IPS-NIHi11 (cell line): ENCODE measurements around the gene BRWD1.

Source experiments
- DNase-seq: peaks from one replicate; pipeline ENCODE4 v3.0.0; 2012; ENCODE audit warnings: mixed read lengths, low spot score

BRWD1 gene

GRCh38 chr21:39327727-39328126, 14.3 kb upstream of the BRWD1 start:
- no peak for DNase-seq

GRCh38 chr21:39326607-39327307, 13.3 kb upstream of the BRWD1 start:
- DNase-seq, result peak; percentile 18

DNA sequence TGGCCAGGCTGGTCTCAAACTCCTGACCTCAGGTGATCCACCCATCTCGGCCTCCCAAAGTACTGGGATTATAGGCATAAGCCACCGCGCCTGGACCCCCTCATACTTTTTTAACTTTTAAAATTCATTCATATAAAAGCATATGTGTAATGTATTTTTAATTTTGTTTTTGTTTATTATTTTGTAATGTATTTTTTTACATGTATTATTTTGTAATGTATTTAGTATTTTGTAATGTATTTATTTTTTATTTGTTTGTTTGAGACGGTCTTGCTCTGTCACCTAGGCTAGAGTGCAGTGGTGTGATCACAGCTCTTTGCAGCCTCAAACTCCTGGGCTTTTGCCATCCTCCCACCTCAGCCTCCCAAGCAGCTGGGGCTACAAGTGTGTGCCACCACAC, 12.0 kb upstream of the BRWD1 start:
- DNase-seq, result no peak

GRCh38 chr21:39321424-39321823, 8.0 kb upstream of the BRWD1 start:
- DNase-seq, result no peak

DNA sequence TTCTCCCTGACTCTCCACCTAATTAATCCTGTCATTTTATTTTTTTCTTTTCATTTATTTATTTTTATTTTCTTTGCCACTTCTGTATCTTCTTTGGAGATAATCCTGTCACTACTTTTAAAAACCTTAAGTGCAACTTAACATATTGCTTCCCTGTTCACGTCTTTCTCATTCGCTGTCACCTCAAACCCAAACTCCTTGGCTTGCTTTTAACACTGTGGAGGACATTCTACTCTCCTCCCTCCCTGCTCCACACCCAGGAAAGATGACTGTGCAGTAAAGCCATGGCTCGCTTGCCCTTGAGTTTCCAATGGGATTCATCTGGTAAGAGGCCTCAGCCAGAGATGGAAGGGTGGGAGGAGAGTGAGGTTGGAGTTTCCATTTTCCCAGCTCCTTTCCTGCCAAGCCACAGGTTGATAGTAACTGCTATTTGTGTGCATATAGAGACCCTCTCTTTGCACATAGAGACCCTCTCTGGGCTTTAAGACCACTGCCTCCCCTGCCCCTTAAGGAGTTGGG, 6.4 kb upstream of the BRWD1 start:
- no peak for DNase-seq

- no peak for DNase-seq
Measured at GRCh38 chr21:39319251-39319756, 5.9 kb upstream of the BRWD1 start.

GRCh38 chr21:39318091-39318959, 4.9 kb upstream of the BRWD1 start:
- no peak for DNase-seq

- no peak for DNase-seq
Measured at GRCh38 chr21:39317134-39318090, 4.0 kb upstream of the BRWD1 start.

DNA sequence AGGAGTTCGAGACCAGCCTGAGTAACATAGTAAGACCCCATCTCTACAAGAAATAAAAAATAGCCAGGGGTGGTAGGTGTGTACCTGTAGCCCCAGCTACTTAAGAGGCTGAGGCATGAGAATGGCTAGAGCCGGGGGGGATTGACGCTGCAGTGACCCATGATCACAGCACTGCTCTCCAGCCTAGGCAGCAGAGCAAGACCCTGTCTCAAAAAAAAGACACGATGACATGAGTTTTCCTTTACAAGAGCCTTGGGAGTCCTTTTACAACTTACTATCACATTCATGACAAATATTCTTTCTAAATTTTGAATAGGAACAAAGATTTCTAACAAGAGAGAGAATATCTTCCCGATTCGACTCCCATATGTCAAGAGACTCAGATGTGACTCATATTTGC, 3.3 kb upstream of the BRWD1 start:
- DNase-seq, result no peak

GRCh38 chr21:39315603-39316445, 2.4 kb upstream of the BRWD1 start:
- DNase-seq, result no peak

- peak; percentile 71 for DNase-seq
Measured at GRCh38 chr21:39314143-39315027, 953 bp upstream of the BRWD1 start.

GRCh38 chr21:39313042-39313570, 326 bp downstream of the BRWD1 start:
- peak; percentile 26 for DNase-seq

DNA sequence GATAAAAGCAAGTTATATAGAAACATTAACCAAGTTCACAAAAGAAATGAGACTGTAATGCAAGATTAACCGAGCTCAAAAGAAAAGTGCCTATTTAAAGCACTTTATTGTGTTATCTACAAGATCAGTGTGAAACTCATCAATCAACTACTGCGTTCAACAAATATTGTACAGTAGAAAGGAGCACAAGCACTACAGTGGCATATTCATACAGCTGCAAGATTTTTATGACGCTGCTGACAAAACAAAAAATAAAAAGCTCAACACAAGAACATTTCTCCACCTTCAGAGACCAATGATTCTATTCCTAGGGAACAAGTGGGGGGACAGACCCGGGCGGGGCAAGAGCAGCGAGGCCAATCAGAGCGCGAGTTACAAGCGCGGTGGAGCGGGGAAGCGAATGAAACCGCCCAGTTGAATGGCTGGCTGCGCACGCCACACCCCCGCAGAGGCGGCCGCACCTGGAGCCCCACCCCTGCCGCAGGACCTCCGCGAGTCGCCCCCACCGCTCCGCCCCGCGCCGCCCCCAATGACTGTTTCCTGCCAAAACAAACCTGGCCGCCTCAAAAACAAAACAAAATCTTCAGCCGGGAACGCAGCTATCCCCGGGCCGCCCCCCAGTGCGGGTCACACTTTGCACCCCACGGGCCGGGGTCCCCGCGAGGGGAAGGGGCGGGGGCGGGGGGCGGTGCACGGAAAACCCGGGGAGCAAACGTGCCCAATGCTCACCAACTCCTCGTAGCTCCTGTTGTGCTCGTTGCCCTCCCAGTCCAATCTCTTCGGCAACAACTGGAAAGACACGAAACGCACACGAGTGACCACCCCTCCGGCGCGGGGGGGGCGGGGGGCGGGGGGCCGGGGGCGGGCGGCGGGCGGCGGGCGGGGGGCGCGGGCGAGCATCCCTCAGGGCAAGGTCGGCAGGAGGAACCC, 1.1 kb downstream of the BRWD1 start:
- peak; percentile 100 for DNase-seq

DNA sequence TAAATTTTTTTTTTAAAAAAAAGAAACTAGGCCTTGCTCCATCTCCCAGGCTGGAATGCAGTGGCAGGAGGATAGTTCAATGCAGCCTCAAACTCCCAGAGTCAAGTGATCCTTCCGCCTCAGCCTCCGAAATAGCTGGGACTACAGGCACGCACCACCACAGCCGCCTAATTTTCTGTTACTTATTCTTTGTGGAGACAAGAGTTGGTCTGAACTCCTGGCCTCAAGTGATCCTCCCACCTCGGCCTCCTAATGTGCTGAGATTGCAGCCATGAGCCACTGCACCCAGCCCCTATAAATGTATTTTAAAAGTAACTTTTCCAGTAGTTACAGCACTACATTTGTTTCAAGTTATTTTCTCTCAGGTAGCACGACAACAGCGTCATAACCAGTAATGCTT, 2.3 kb downstream of the BRWD1 start:
- DNase-seq, result no peak

GRCh38 chr21:39307466-39307865, 6.0 kb downstream of the BRWD1 start:
- no peak for DNase-seq

GRCh38 chr21:39300587-39300986, 12.8 kb downstream of the BRWD1 start:
- no peak for DNase-seq

- no peak for DNase-seq
Measured at GRCh38 chr21:39296891-39297290, 16.5 kb downstream of the BRWD1 start.

- DNase-seq, result no peak
Measured at GRCh38 chr21:39288987-39289386, 24.4 kb downstream of the BRWD1 start.
